GM12878 (cell line): ENCODE results near the gene TTC19. TPM values are rescaled to one million over a fixed set of nuclear protein-coding genes. Genes with fewer than 3 reads are reported as not detected.

Experiments used
- BCLAF1 ChIP-seq: fragments of 450-650 bp; IDR thresholded peaks from 2 replicates; pipeline ENCODE4 v1.6.1; 2017; ENCODE audit warnings: antibody characterized with exemption, mild to moderate bottlenecking, moderate library complexity
- DPF2 ChIP-seq: fragments of 450-650 bp; IDR thresholded peaks from 2 replicates; pipeline ENCODE4 v1.6.1; 2017; ENCODE audit warnings: mild to moderate bottlenecking
- ETV6 ChIP-seq, 2 experiments: fragments of 450-650 bp in 1 of 2; IDR thresholded peaks in 1 of 2; conservative IDR thresholded peaks in 1 of 2; 2 replicates each; pipeline ENCODE4 v1.6.1; 2014; ENCODE audit warnings: antibody characterized with exemption in 1 of 2, borderline replicate concordance in 1 of 2, low read depth in 1 of 2, mild to moderate bottlenecking in 1 of 2, moderate library complexity in 1 of 2
- MYC ChIP-seq: IDR thresholded peaks from 2 replicates; pipeline ENCODE4 v1.6.1; 2011; ENCODE audit warnings: mild to moderate bottlenecking, low read length, moderate library complexity, inconsistent platforms; ENCODE audit not compliant: insufficient read depth, insufficient replicate concordance, insufficient read length, severe bottlenecking
- NBN ChIP-seq: fragments of 450-650 bp; IDR thresholded peaks from 2 replicates; pipeline ENCODE4 v1.6.1; 2016
- NFYB ChIP-seq: IDR thresholded peaks from 2 replicates; pipeline ENCODE4 v1.6.1; 2011; ENCODE audit warnings: low read depth, mild to moderate bottlenecking, low read length, improper control_type of control experiment, moderate library complexity; ENCODE audit not compliant: insufficient read depth
- POLR2AphosphoS5 ChIP-seq: IDR thresholded peaks from 2 replicates; pipeline ENCODE4 v1.6.1; 2011; ENCODE audit warnings: mild to moderate bottlenecking, low read length, inconsistent platforms
- RFX5 ChIP-seq: IDR thresholded peaks from 2 replicates; pipeline ENCODE4 v1.6.1; 2011; ENCODE audit warnings: low read depth, low read length, improper control_type of control experiment
- TAF1 ChIP-seq: IDR thresholded peaks from 2 replicates; pipeline ENCODE4 v1.6.1; 2011; ENCODE audit warnings: mild to moderate bottlenecking, low read depth, low read length, borderline replicate concordance
- TCF3 ChIP-seq: IDR thresholded peaks from 2 replicates; pipeline ENCODE4 v1.6.1; 2012; ENCODE audit warnings: low read depth, mild to moderate bottlenecking, low read length, borderline replicate concordance; ENCODE audit not compliant: insufficient read depth
- ZSCAN29 ChIP-seq: fragments of 450-650 bp; IDR thresholded peaks from 2 replicates; pipeline ENCODE4 v1.6.1; 2017; ENCODE audit warnings: mild to moderate bottlenecking, moderate library complexity
- polyA plus RNA-seq, 11 experiments: library from polyadenylated mRNA; depleted of rRNA in 4 of 11; unstranded in 6 of 11; stranded (reverse) in 5 of 11; fragments of >200 nt; fragmentation: Nextera tagmentation in 4 of 11; fragmentation: Illumina TruSeq in 1 of 11; extraction: Ambion mirVana in 4 of 11; extraction: Trizol in 1 of 11; gene quantifications; 1 replicate in 1 of 11; 2 replicates in 10 of 11; pipeline versions ENCODE4 v1.2.1 to v1.2.3, GENCODE V29; 2011 to 2016; ENCODE audit warnings: inconsistent platforms in 2 of 11, missing spikeins in 2 of 11, low read depth in 1 of 11
- total RNA-seq, 4 experiments: library from RNA; depleted of rRNA in 3 of 4; stranded (reverse); fragments of >200 nt in 3 of 4; fragmentation: Illumina TruSeq in 1 of 4; extraction: Trizol in 1 of 4; gene quantifications; 2 replicates each; pipeline versions ENCODE4 v1.2.1 to v1.2.3, GENCODE V29; 2013 to 2021
- TF ChIP-seq, protein P1 (sequence below): IDR thresholded peaks from 2 replicates; pipeline ENCODE4 v1.6.1; 2011; ENCODE audit warnings: mild to moderate bottlenecking, low read depth, low read length, moderate library complexity; ENCODE audit not compliant: insufficient replicate concordance
- TF ChIP-seq, protein P2 (sequence below), 3 experiments: IDR thresholded peaks in 2 of 3; conservative IDR thresholded peaks in 1 of 3; 2 replicates each; pipeline ENCODE4 v1.5.1; 2011; ENCODE audit warnings: low read depth in 3 of 3, low read length in 3 of 3, mild to moderate bottlenecking in 3 of 3, control low read depth in 2 of 3, moderate library complexity in 2 of 3, inconsistent platforms in 1 of 3, mixed read lengths in 1 of 3; ENCODE audit not compliant: control insufficient read depth in 2 of 3, insufficient read depth in 1 of 3; ENCODE audit errors: extremely low read depth in 1 of 3
- TF ChIP-seq, protein P3 (sequence below): fragments of 150-350 bp; IDR thresholded peaks from 2 replicates; pipeline ENCODE4 v1.6.1; 2014; ENCODE audit warnings: mild to moderate bottlenecking, low read depth, low read length
- TF ChIP-seq, protein P4 (sequence below): fragments of 450-650 bp; IDR thresholded peaks from 2 replicates; pipeline ENCODE4 v1.6.1; 2017; ENCODE audit warnings: mild to moderate bottlenecking, low read depth, inconsistent platforms; ENCODE audit not compliant: poor library complexity, severe bottlenecking

The TTC19 gene
- total and polyA plus RNA-seq, 10 of the 15 experiments (the other 5 are each of a cell fraction or from before 2014, with no cell fraction given) = 5.3 to 29.8 (median 20.1) TPM

- 0 out of 2 replicates have a peak, but pooled peaks have one; percentile 47 for TF ChIP-seq TCF3
- TF ChIP-seq, protein P1, sequence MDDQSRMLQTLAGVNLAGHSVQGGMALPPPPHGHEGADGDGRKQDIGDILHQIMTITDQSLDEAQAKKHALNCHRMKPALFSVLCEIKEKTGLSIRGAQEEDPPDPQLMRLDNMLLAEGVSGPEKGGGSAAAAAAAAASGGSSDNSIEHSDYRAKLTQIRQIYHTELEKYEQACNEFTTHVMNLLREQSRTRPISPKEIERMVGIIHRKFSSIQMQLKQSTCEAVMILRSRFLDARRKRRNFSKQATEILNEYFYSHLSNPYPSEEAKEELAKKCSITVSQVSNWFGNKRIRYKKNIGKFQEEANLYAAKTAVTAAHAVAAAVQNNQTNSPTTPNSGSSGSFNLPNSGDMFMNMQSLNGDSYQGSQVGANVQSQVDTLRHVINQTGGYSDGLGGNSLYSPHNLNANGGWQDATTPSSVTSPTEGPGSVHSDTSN = peak; percentile 42
- peak; percentile 78 for TF ChIP-seq NBN
- TF ChIP-seq NFYB = 0 out of 2 replicates have a peak, but pooled peaks have one; percentile 39
- TF ChIP-seq, protein P2, sequence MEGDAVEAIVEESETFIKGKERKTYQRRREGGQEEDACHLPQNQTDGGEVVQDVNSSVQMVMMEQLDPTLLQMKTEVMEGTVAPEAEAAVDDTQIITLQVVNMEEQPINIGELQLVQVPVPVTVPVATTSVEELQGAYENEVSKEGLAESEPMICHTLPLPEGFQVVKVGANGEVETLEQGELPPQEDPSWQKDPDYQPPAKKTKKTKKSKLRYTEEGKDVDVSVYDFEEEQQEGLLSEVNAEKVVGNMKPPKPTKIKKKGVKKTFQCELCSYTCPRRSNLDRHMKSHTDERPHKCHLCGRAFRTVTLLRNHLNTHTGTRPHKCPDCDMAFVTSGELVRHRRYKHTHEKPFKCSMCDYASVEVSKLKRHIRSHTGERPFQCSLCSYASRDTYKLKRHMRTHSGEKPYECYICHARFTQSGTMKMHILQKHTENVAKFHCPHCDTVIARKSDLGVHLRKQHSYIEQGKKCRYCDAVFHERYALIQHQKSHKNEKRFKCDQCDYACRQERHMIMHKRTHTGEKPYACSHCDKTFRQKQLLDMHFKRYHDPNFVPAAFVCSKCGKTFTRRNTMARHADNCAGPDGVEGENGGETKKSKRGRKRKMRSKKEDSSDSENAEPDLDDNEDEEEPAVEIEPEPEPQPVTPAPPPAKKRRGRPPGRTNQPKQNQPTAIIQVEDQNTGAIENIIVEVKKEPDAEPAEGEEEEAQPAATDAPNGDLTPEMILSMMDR (IDR thresholded peaks at IDR 0.05 in 2 of 3, conservative IDR thresholded peaks at IDR 0.05 in 1 of 3; ENCODE audit: control insufficient read depth in 2 of 3, extremely low read depth in 1 of 3, insufficient read depth in 1 of 3, low read depth in 3 of 3, low read length in 3 of 3) = peak in 2 of 3 experiments; percentile 9 to 11; a peak in 1 of 6 replicates
- TF ChIP-seq BCLAF1 = no peak
- TF ChIP-seq MYC = peak; percentile 69
- TF ChIP-seq DPF2 = peak; percentile 56
- TF ChIP-seq TAF1 = peak; percentile 97
- TF ChIP-seq POLR2AphosphoS5 = peak; percentile 94
- TF ChIP-seq, protein P3, sequence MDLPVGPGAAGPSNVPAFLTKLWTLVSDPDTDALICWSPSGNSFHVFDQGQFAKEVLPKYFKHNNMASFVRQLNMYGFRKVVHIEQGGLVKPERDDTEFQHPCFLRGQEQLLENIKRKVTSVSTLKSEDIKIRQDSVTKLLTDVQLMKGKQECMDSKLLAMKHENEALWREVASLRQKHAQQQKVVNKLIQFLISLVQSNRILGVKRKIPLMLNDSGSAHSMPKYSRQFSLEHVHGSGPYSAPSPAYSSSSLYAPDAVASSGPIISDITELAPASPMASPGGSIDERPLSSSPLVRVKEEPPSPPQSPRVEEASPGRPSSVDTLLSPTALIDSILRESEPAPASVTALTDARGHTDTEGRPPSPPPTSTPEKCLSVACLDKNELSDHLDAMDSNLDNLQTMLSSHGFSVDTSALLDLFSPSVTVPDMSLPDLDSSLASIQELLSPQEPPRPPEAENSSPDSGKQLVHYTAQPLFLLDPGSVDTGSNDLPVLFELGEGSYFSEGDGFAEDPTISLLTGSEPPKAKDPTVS = 0 out of 2 replicates have a peak, but pooled peaks have one; percentile 13
- TF ChIP-seq ETV6 (conservative IDR thresholded peaks at IDR 0.05 in 1 of 2, IDR thresholded peaks at IDR 0.05 in 1 of 2; ENCODE audit: borderline replicate concordance in 1 of 2, low read depth in 1 of 2) = no peak
- TF ChIP-seq ZSCAN29 = 0 out of 2 replicates have a peak, but pooled peaks have one; percentile 37
- peak; percentile 71; the same call in 1 of the 2 replicates for TF ChIP-seq RFX5
- TF ChIP-seq, protein P4, sequence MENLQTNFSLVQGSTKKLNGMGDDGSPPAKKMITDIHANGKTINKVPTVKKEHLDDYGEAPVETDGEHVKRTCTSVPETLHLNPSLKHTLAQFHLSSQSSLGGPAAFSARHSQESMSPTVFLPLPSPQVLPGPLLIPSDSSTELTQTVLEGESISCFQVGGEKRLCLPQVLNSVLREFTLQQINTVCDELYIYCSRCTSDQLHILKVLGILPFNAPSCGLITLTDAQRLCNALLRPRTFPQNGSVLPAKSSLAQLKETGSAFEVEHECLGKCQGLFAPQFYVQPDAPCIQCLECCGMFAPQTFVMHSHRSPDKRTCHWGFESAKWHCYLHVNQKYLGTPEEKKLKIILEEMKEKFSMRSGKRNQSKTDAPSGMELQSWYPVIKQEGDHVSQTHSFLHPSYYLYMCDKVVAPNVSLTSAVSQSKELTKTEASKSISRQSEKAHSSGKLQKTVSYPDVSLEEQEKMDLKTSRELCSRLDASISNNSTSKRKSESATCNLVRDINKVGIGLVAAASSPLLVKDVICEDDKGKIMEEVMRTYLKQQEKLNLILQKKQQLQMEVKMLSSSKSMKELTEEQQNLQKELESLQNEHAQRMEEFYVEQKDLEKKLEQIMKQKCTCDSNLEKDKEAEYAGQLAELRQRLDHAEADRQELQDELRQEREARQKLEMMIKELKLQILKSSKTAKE = no peak
These were observed at the start of gene TTC19, which contains the start of gene ZSWIM7 (continued) for GRCh38 chr17:15999141-15999973.
